ENCODE results near the gene KCNG2. TPM values are rescaled to one million over a fixed set of nuclear protein-coding genes. Genes with fewer than 3 reads are reported as not detected.

KCNG2 gene
- total RNA-seq, 4 donors from 2014 or later = 2.3 to 3.8 (median 3.2) TPM; not detected in 1

GRCh38 chr18:79823120-79823519 lies 25.4 kb downstream of the KCNG2 start:
- no peak overlapping the region for H3K4me3 ChIP-seq
- TF ChIP-seq CTCF (IDR thresholded peaks at IDR 0.05) (no peak), POLR2A (IDR thresholded peaks at IDR 0.05) (no peak)
- no peaks in the 10 kb centered on the region for H3K9me3 ChIP-seq
- H3K27me3 ChIP-seq = no peaks in the 10 kb centered on the region
- no peak for DNase-seq
- H3K36me3 ChIP-seq = no peaks in the 10 kb centered on the region
- H3K4me1 ChIP-seq = peaks cover 0 to 9% (median 0%) of the 10 kb centered on the region in 4 donors
- H3K27ac ChIP-seq = no peak overlapping the region

- no peaks in the 10 kb centered on the region for H3K4me1 ChIP-seq
- H3K9me3 ChIP-seq = no peaks in the 10 kb centered on the region
- H3K27me3 ChIP-seq = no peaks in the 10 kb centered on the region
- no peaks in the 10 kb centered on the region for H3K36me3 ChIP-seq
- no peak for DNase-seq
- no peak overlapping the region for H3K4me3 ChIP-seq
- no peak overlapping the region for H3K27ac ChIP-seq
- TF ChIP-seq CTCF (IDR thresholded peaks at IDR 0.05) = no peak
- no peak for TF ChIP-seq POLR2A (IDR thresholded peaks at IDR 0.05)
Observed at GRCh38 chr18:79825913-79826312, 28.2 kb downstream of the KCNG2 start.

GRCh38 chr18:79826966-79827365 lies 29.2 kb downstream of the KCNG2 start:
- H3K4me3 ChIP-seq = no peak overlapping the region
- no peaks in the 10 kb centered on the region for H3K36me3 ChIP-seq
- no peak overlapping the region for H3K27ac ChIP-seq
- no peaks in the 10 kb centered on the region for H3K27me3 ChIP-seq
- no peaks in the 10 kb centered on the region for H3K4me1 ChIP-seq
- no peaks in the 10 kb centered on the region for H3K9me3 ChIP-seq
- peak in 2 of 3 donors; percentile 47 to 64 for DNase-seq
- TF ChIP-seq CTCF (IDR thresholded peaks at IDR 0.05) (no peak), POLR2A (IDR thresholded peaks at IDR 0.05) (no peak)

GRCh38 chr18:79828258-79828657 lies 30.5 kb downstream of the KCNG2 start:
- Histone ChIP-seq H3K27ac (no peak overlapping the region), H3K27me3 (no peaks in the 10 kb centered on the region), H3K36me3 (no peaks in the 10 kb centered on the region), H3K4me3 (no peak overlapping the region), H3K9me3 (no peaks in the 10 kb centered on the region), H3K4me1 (no peaks in the 10 kb centered on the region)
- TF ChIP-seq CTCF (IDR thresholded peaks at IDR 0.05) = no peak
- no peak for TF ChIP-seq POLR2A (IDR thresholded peaks at IDR 0.05)
- DNase-seq = no peak

GRCh38 chr18:79829136-79829854 lies 31.6 kb downstream of the KCNG2 start:
- TF ChIP-seq POLR2A (IDR thresholded peaks at IDR 0.05) (no peak), CTCF (IDR thresholded peaks at IDR 0.05) (no peak)
- Histone ChIP-seq H3K4me1 (no peaks in the 10 kb centered on the region), H3K27ac (no peak overlapping the region), H3K27me3 (no peaks in the 10 kb centered on the region), H3K9me3 (no peaks in the 10 kb centered on the region), H3K36me3 (no peaks in the 10 kb centered on the region), H3K4me3 (no peak overlapping the region)
- DNase-seq = no peak
